Endometrial microvascular endothelial cells (primary cell): Measurements from ENCODE around the gene ABCA1. TPM values are rescaled to one million over a fixed set of nuclear protein-coding genes. Genes with fewer than 3 reads are reported as not detected.
"Not testable (repeated sequence)": the region's sequence is repeated elsewhere in the genome, so short reads cannot be mapped to it uniquely, and the experiment has no call there.

Experiments used
- in situ Hi-C: cut with HindIII; loops from 2 replicates; pipeline ENCODE4 v1.10.0; 2017; ENCODE audit warnings: low sequenced_read_pairs, low pct_unique_long_range_greater_than_20kb; ENCODE audit errors: inconsistent ontology term
- total RNA-seq: library from RNA; depleted of rRNA; stranded (reverse); fragments of >200 nt; gene quantifications from one replicate; pipeline ENCODE4 v1.2.3, GENCODE V29; 2015; ENCODE audit errors: inconsistent ontology term

ABCA1 gene, protein sequence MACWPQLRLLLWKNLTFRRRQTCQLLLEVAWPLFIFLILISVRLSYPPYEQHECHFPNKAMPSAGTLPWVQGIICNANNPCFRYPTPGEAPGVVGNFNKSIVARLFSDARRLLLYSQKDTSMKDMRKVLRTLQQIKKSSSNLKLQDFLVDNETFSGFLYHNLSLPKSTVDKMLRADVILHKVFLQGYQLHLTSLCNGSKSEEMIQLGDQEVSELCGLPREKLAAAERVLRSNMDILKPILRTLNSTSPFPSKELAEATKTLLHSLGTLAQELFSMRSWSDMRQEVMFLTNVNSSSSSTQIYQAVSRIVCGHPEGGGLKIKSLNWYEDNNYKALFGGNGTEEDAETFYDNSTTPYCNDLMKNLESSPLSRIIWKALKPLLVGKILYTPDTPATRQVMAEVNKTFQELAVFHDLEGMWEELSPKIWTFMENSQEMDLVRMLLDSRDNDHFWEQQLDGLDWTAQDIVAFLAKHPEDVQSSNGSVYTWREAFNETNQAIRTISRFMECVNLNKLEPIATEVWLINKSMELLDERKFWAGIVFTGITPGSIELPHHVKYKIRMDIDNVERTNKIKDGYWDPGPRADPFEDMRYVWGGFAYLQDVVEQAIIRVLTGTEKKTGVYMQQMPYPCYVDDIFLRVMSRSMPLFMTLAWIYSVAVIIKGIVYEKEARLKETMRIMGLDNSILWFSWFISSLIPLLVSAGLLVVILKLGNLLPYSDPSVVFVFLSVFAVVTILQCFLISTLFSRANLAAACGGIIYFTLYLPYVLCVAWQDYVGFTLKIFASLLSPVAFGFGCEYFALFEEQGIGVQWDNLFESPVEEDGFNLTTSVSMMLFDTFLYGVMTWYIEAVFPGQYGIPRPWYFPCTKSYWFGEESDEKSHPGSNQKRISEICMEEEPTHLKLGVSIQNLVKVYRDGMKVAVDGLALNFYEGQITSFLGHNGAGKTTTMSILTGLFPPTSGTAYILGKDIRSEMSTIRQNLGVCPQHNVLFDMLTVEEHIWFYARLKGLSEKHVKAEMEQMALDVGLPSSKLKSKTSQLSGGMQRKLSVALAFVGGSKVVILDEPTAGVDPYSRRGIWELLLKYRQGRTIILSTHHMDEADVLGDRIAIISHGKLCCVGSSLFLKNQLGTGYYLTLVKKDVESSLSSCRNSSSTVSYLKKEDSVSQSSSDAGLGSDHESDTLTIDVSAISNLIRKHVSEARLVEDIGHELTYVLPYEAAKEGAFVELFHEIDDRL (N-terminal part only)
- 1.3 TPM for total RNA-seq

DNA sequence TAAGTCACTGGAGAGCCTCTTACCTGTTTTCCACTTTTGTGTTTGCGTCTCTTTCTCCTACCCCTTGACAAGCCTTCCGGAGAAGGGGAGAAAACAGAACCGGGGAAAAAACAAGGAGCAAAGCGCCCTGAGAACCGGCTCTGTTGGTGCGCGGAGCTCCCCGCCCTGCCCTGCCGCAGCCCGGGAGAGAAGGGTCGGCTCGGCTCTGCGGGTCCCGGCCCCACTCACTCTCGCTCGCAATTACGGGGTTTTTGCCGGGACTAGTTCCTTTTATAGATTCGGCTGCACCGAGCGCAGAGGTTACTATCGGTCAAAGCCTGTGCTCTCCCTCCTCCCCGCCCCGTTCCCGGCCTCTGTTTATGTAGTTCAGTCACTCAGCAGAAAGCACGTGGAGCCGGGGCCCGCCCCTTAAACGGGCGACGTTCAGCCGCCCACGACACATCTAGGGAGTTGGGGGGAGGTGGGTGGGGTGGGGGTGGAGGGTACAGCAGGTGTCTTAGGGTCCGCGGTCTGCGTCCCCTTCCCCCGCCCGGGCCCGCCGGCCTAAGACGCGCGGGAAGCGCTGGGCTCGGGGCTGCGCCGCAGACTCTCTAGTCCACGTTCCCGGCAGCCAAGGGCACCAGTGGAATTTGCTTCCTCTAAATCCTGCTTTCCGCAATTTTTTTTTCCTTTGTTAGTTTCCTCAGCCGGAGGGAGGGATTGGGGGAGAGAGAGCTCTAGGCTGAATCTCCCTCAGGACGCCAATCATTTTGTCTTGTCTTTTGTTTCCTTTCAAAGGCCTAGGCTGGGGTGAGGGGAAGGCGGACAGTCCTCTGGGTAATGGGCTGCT lies at the start of gene ABCA1:
Gene ABCA1, minus strand, starts transcription at position 244 of the 829 bp plus-strand sequence. CDS start 24,476 bp downstream, outside the sequence.
- in situ Hi-C loops, result no loop called here

DNA sequence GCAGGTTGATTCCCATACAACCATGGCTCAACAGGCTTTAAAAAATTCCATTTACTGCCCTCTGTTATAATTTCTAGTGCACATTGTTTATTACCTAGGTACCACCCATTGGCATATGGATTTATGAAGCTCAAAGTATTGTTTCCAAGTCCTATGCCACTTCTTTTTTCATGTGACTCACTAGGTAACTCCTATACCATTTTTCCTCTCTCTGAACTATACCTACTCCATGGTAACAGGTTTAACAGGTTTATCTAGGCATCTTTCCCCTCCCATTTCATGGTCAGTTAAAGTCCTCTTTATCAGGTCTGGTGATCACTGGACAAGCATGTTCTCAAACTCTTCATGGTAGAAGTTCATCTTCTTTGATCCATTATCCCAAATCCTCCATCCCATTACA lies 49.6 kb upstream of the ABCA1 start:
- in situ Hi-C loops, result no loop called here

DNA sequence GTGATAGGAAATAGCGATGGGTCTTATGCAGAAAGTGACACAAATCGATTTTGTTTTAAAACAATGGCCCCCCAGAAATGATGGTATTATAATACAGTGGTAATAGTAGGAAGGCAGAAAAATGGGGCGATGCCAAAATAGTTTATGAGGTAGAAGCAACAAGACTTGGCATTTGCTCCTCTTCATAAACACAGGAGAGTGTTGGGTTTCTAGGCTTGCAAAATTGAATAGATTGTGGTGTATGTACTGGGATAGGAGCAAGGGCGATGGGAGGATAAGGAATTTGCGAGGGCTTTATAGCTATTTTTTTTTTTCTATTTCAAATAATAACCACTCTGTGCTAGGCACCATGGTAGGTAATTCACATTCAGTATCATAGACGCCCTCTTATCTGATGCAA lies 49.2 kb upstream of the ABCA1 start:
- in situ Hi-C loops, result no loop called here

DNA sequence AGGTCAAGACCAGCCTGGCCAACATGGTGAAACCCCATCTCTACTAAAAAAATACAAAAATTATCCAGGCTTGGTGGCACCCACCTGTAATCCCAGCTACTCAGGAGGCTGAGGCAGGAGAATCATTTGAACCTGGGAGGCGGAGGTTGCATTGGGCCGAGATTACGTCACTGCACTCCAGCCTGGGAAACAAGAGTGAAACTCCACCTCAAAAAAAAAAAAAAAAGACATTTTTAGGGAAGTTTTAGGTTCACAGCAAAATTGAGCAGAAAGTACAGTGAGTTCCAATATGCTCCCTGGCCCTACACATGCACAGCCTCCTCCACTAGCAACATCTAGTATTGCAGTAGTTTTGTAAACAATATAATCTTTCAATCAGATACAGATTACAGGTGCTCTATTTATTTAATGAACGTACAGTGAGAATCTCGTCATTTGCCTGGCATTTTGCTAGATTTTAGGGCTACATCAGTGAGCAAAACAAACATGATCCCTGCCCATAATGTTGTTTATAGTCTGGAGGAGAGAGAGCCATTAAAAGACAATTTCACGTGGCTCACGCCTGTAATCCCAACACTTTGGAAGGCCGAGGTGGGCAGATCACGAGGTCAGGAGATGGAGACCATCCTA lies 48.1 kb upstream of the ABCA1 start:
- in situ Hi-C loops, result not testable (repeated sequence)

DNA sequence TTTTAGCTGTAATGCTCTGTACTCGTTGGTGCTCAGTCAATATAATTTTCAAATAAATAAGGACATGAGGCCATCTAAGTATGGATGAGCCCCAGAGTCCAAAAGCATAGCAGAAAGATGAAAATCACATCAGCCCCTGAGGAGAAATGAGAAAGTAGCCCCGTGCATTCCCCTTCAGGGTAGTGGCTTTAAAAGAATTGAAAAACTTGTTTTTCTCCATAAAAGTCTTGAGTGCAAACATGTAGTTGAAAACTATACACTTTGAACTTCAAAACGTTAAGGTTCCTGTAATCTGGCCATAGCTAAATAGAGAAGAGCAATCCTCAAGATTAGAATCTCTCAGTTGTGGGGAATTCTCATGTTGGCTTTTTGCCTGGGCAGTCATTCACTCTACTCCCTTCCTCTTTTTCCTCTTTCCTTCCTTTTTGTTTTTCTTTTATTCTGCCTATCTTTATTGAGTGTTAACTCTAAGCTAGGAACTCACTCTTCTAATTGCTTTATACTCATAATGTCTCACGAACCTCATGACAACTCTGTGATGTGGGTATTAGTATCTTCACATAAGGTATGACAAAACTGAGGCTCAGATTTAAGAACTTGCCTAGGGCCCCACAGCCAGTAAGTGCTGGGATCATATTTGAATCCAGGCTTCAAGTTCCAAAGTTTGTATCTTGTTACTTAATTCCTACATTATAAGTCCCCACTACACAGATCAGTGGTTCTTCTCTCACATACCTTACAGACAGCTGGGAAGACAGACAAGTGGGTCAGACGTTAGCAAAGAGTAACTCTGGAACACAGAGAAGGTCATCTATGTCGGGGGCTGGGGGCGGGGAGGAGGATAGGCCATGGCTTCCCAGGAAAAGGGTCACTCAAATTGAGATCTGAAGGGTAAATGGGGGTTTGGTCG lies 46.4 kb upstream of the ABCA1 start:
- in situ Hi-C loops, result no loop called here

DNA sequence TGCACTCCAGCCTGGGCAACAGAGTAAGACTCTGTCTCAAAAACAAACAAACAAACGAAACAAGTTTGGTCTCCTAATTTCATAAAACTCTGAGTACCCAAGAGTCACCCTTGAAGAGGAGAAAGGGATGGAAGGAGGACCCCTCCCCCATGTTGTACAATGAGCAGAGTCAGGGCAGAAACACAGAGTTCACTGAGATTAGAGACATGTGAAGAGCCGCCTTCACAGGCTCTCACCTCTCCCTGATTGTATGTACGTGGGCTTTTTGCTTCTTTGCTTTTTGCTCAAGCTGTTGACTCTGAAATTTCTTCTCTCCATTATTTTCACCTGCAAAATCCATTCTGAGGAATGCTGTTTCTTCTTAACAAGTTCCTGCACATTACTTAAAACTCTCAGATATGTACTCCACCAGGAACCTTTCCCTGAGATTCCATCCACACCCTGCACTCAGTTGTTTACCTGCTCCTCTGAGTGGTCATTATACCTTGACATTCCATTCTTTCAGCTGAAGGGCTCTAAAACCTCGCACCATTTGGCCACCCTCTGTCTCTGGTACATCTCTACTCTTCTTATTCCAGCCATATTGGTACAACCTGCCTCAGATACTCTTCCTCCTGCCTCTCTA lies 44.4 kb upstream of the ABCA1 start:
- in situ Hi-C loops, result no loop called here

DNA sequence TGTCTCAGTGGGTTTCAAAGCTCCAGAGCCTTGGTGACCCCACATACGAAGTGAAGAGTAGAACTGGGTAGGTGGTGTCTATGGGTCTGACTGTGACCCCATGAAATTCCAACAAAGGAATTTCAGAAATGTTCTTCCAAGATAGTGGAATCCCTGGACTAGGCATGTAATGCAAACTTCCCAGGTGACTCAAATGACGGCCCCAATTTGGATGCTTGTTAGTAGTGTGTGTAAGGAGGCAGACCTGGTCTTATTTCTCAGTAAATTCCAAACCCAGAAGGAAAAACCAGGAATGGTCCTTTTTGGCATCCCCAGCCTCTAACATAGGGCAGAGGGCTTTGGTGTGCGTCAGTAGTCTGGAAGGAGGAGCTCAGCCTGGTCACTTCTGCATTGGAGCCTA lies 43.6 kb upstream of the ABCA1 start:
- in situ Hi-C loops, result no loop called here

DNA sequence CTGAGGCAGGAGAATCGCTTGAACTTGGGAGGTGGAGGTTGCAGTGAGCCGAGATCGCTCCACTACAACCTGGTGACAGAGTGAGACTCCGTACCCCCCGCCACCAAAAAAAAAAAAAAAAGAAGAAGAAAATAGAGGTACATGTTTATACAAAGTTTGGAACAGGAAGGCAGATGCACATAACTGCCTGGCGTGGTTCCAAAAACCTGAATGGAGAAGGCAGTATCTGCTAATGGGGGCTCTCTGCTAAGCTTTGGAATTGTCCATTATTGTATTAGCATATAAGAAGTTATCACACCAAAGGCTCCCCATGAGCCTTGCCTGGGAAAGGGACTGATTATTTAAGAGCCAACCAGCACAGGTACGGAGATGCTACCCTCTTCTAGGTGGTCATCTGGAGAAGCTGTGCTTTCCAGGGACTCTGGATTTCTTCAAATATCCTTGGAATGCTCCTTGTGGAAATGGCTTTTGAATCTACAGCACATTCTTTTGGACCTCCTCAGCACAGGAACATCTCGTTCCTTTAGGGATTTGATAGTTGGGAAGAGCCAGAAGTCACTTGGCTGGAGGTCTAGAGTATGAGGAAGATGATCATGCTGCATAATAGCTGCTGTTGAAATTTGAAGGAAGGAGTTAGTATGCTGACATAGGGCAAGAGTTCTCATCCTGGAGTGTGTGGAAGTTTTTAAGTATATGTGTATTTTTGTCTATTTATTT lies 42.5 kb upstream of the ABCA1 start:
- in situ Hi-C loops, result no loop called here

DNA sequence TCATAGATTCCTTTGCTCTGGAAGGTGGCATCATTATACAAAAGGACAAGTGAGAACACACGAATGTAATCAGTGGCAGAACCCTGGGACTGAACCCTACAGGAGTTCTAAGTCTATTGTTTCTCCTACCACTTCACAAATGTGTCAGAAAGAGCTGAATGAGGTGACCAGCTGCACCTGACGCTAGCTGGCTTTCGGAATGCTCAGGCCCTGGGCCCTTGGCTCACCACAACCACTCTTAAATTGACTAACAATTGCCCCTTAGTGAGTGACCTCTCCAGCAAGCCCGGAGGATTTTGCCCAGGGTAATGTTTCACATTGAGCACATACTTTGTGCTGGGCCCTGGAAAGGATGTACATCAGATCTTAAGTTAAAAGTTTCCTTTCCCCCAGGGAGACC lies 41.2 kb upstream of the ABCA1 start:
- in situ Hi-C loops, result no loop called here

DNA sequence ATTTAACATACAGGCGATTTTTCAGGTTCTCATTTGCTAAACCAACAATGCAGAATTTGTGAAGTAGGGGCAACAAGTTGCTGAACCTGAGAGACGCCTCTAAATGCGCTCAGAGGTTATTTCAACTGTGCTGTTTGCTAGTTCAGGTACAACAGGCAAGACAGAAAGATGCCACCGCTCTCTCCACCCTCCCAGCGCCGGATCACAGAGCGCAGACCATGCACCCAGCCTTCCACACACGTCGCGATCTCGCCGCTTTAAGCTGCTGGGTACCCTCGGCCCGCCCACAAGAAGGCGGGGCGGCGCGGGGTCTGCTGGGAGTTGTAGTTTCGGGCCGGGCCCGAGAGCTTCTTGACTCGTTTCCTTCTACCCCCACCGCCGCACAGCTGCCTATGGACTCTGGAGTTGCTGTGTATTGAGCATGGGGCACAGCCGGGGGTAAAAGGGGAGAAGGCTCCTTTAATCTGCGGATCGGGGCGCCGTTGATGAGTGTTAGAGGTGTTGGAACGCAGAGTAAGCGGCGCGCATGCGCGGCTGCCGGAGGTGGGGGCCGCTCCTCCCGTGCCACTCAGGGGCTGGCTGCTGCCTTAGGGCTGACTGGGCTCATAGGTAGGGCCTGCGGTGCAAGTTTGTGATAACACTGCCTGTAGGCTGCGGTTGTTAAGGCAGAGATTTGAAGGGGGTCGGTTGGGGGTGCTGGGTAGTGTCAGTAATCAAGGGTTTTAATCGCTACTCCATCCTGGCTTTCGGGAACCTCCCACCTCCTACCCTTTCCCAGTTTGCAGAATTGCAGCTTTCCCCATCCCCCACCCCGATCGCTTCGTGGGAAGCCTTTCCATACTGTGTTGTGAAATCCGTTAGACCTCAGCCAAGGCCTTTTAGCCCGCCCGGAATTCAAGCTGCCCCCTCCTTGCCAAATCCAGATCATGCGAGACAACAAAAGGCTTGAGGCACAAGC lies 40.3 kb upstream of the ABCA1 start:
- in situ Hi-C loops, result no loop called here

DNA sequence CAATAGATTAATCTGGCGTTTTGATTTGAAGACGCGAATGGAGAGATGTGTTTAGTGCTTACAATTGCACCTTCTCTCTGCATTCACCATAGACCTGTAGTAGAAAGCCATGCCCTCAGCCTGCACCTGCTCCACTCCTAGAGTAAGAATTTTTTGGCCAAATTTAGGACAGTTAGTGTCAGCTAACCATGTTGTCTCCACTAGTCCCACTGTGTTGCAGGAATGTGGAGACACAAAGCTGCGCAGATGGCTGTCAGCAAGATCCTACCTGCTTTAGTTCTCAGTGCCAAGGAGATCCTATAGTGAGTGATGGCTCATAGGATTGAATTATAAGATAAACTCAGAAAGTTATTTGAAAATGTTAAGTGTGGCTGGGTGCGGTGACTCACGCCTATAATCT lies 35.1 kb upstream of the ABCA1 start:
- in situ Hi-C loops, result no loop called here

DNA sequence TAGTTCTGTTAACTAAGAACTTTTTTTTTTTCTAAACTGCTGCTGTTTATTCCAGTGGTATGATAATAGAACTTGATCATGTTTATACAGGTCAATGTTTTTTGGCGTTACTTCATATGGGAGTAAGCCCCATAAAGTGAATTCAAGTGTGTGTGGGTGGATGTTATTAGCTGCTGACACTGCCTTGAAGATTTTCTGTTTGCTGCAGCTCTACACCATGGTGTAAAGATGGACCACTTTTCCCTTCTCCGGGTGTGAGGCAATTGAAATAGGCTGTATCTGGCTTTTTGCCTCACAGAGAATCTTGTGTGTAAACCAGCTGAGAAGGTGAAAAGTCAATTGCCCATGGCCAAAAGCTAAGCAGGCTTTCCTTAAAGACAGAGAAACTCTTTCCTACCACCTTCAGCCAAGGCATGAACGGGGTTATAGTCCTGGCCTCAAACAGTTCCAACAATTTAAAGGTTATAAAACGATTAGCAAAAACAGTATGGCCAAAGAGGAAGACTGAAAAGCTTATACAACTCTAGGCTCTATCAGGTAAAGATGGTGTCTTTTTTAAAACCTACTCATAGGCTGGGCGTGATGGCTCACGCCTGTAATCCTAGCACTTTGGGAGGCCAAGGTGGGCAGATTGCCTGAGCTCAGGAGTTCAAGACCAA lies 33.9 kb upstream of the ABCA1 start:
- in situ Hi-C loops, result no loop called here

DNA sequence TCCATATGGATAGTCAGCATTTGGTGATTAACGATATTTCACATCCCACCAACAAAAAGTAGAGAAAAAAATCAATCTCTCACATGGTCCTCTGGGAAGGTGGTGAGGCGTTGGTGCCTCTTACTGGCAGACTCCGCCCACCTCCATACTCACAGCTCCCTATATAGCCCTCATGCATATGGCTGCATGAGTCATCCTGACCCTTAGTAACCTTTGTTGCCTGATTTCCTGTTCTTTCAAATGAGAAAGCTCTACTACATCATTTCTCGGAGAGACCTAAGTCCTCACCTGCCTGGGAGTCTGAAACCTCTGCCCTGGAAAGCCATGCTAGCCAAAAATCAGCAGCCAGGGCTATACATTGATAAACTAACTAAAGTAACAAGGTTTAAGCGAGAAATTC lies 33.3 kb upstream of the ABCA1 start:
- in situ Hi-C loops, result no loop called here

DNA sequence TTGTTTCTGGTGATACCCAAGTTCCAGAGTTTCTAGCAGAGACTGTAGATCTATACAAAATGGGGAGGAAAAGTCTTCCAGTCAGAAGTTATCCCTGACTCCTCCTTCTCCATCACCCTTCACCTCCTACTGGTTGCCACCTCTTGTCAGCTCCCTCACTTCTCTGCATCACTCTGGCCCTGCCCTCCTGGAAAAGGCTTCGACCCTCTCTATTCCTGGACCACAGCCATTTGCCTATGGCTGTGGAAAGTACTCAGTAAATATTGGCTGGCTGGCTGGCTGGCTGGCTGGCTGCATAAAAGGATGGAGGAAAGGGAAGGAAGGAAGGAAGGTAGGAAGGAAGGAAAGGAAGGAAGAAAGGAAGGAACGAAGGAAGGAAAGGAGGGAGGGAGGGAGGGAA lies 32.7 kb upstream of the ABCA1 start:
- in situ Hi-C loops, result no loop called here

DNA sequence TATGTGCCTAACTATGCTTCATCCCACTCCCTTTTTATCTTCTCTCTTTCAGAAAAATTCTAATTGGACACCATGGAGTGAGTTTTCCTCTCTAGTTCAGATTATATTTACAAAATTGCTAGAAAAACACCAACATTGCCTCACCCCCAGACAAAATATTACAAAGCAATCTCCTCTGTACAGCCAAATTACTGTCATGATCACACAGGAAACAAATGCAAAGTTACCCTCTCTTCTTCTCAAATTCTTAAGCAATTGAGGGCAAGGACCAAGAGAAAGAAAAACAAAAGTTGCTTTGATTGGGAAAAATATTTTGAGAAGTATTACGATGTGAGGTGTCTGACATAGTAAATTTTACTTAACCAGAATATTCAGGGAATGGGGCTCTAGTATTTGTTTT lies 30.8 kb upstream of the ABCA1 start:
- in situ Hi-C loops, result no loop called here
